C1 segment of cervical spinal cord (tissue), 14 donors: ENCODE data around the gene PUM1.

Experiments used
- DNase-seq, 14 donors: peaks; one replicate each; lab custom pipeline; 2025; lab: John Stamatoyannopoulos, UW

The PUM1 gene

DNA sequence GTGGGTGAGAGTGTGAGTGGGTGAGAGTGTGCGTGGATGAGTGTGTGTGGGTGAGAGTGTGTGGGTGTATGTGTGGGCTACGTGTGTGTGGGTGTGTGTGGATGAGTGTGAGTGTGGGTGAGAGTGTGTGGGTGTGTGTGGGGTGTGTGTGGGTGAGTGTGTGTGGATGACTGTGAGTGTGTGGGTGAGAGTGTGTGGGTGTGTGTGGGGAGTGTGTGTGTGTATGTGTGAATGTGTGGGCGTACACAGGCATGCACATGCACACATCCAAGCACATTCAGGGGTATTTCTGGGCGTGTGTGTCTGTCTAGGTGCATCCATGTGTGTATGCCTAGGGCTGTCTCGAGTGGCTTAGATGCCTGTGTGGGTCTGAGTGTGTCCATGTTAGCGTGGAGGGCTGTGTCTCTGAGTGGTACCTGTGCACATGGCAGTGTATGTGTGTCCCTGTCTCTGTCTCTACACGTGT lies 171.0 kb downstream of the PUM1 start:
- no peak for DNase-seq

DNA sequence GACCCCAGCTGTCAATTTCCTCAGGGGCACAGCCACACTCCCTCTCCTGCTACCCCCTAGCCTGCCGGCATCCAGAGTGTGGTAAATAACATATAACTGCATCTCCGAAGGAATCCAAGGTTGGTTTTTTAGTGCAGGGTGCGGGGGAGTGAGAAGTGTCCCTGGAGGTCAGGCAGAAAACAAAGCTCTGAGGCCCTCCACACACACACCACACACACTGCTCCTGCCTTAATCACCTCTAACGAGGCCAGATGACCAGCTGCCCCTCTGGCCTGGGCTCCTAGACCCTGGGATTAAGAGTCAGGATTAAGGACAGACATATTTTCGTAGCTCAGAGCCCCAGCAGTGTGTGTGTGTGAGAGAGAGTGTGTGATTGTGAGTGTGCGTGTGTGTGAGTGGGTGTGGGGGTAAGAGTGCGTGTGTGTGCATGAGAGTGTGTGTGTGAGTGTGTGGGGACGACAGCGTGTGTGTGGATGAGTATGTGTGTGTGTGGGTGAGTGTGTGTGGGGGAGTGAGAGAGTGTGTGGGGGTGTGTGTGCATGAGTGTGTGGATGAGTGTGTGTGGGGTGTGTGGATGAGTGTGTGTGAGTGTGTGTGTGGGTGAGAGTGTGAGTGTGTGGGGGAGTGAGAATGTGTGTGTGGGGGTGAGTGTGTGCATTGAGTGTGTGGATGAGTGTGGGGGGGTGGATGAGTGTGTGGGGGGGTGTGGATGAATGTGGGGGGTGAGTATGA lies 171.6 kb downstream of the PUM1 start:
- DNase-seq, result no peak

DNA sequence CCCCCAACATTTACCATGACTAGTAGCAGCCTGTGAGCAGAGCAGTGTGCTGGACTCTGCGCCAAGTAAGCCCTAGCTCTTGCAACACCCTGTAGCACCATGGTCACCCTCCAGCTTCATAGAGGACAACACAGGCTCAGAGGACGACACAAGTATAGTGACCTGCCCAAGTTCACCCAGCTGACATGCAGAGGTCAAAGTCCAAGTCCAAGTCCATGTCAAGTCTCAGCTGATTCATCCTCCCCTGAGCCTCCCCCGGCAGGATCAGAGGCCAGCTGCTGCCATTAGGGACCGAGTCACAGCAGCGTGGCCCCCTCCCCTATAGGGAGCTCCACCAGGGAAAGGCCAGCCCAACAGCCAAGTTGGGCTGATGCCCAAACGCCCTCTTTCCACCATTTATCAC lies 172.8 kb downstream of the PUM1 start:
- no peak for DNase-seq

DNA sequence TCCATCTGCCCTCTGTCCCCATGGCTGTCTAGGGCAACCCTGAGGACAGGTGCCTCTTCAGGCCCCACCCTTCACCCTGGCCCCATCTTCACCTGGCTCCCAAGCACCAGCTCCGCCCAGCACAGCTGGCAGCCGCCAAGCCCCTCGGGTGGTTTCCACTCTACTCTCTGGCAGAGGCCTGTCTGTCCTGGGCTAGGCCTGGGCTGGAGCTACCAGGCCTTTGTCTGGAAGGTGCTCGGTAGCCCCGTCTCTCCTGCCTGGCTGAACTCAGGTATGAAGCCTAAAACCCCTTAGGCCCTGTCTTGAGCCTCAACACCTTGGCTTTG lies 174.3 kb downstream of the PUM1 start:
- no peak for DNase-seq

DNA sequence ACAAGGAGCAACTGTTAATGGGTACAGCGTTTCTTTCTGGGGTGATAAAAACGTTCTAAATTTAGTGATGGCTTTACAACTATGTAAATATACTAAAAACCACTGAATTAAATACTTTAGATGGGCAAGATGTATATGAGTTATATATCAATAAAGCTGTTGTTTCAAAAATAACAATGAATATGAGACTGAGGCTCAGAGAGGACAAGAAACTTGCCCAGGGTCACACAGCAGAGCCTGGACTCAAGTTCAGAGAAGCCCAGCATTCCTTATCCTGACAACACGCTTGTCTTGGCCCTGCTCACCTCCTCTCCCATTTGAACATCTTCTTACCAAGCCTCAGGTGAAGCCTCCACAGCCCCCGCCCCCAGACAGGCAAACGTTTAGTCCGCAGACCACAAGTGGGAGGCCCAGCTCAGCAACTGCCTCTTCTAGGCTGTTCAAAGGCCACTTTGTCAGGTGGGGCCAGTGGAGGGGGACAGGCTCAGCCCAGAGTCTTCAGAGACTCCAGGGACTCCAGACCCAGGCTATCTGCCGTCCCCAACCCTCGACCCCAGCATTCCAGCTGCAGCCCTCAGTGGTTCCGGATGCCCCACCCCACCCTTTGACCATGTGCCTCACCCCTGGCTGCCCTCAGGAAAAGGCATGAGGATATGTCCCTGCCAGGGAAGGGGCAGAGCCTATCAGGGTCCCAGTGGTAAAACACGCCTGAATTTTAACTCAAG lies 174.9 kb downstream of the PUM1 start:
- no peak for DNase-seq

DNA sequence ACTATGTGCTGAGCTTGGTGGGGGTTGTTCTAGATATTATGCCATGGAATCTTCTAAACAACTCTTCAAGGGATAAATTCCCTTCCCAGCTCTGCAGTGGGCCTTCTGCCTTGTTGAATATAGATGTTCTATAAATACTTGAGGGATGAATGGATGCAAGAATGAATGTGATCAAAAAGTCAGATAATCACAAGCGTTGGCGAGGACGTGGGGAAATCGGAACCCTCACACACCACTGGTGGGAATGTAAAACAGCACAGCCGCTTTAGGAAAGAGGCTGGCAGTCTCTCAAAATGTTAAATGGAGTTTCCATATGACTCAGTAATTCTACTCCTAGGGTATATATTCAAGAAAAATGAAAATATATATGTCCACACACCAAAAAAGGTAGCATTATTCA lies 176.0 kb downstream of the PUM1 start:
- no peak for DNase-seq

DNA sequence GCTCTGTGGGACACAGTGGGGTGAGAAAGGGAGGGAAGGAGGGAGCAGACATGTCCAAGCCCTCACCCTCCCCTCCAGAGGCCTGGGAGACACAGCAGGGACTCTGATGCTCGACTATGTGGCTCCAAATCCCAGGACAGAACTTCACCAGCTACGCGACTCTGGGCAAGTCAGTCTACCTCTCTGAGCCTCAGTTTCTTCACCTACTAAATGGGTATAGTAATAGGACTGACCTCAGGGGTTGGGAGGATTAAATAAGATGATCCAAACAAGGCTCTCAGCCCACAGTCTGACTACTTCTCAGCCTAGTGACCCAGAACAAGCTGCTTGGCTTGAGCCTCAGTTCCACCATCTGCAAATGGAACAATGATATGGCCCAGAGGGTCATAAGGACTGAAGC lies 176.5 kb downstream of the PUM1 start:
- no peak for DNase-seq

DNA sequence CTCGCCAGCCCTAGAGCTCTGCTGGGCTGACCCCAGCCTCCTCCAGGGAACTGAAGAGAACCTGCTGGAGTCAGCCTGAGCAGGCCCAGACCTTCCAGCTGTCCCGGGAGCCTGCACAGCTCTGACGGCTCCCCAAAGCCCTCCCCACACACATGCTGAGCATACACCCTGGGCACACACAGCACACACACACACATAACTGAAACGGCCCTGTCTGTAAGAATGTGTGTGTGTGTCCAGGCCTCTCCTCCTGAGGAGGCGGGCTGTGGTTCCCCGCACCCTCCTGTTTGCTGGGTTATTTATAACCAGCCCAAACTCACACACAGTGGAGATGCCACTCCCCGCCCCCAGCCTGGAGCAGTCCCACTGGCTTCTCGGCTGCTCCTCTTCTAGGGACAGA lies 177.1 kb downstream of the PUM1 start:
- DNase-seq, result peak in 5 of 14 donors; percentile 16 to 40 (median 36)

DNA sequence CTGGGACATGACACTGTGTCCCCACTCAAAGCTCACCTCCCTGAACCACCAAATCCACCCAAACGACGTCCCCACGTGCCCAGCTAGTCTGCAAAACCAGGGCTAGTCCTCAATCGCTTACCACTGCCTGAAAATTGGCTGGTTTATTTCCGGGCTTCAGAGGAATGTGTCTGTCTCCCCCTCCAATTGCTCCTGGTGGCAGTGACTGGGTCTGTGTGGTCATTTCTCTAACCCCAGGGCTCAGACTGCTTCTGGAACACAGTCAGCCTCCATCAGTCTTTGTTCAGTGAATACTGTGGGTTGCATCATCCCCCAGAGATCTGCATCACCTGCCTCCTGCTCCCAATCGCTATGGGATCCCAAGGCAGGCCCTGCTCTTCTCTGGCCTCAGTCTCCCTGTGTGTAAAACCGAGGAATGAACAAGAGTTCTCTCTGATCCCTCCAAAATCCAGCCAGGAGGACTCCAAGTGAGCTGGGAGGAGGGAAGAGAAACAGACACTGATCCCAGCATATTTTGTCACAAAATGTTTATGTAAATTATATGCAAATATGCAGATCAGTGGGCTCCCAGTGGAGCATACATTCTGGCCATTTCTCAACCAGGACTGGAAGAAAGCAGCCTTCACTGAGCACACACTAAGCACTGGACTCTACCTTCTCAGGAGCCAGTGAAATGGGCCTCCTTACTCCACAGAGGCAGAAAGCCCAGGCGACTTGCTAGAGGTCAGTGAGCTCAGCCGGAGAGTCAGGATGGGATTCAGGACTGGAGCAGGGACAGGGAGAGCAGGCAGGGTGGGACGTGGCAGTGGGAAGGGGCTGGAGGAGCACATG lies 177.8 kb downstream of the PUM1 start:
- DNase-seq, result peak in 1 of 14 donors; percentile 27

DNA sequence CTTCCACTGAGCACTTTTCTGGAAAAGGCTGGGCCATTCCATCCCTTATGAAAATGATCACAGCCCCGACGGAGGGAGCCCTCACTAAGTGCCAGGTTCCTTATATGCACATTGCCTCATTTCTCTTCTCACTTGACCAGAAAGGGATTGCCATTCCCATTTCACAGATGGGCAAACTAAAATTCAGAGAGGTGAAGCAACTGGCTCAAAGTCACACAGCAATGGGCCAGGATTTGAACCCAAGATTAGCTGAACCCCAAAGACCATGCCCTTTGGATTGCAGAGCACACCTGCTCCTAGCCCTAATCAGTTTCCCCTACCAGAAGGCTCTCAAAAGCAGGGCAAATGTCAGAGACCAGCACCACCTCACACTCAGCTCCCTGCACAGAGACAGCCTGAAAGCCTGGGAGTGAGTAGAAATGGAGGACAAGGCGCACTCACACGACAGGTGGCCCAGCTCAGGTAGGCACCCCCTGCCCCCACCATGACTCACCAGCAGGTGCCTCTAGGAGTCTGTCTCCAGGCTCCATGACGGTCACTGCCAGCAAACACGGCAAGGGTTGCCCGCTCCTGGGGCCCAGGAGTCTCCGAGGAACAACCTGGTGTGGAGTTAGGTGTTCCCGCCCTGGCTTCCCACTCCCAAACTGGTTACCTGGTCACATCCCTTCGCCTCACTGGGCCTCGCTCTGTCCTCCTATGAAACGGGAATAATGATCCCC lies 178.6 kb downstream of the PUM1 start:
- DNase-seq, result no peak

DNA sequence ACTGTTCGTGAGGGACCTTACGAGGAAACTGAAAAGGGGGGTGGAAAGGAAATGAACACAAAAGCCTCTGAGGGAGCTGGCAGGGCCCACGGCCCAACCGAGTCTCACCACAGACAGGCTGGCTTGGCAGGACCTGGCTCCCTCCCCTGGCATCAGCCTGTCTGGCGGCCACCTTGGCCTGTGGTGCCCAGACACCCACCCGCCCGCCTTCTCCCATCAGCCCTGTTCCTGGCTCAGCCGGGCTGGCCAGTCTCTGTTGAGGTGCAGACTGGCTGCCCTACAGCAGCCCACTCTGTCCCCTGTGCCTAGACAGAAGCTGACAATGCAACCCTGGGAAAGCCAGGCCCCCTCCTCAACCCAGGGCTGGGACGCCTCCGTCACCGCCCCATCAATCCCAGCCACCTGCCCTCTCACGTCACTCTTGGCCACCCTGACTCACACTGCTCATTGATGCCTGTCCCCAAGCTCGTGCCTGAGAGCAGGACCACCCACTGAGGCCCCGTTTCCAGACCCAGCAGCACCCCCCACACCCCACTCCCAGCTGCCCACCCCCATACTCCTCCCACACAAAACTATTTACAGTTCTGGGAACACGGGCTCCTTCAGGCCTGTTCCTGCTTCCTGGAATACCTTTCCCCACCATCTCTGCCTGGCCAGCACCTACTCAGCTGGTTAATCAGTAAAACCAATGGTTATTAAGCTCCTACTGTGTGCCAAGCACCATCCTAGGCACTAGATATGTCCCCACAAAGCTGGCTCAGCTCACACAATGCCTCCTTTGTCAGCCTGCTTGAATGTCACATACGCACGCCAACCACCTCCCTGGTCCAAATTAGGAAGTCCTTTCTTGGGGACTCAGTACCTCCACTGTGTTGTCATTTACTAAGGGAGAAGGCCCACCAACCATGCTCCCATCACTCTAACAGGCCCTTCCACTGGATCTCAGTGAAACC lies 179.7 kb downstream of the PUM1 start:
- DNase-seq, result peak in 9 of 14 donors; percentile 34 to 85 (median 69)

DNA sequence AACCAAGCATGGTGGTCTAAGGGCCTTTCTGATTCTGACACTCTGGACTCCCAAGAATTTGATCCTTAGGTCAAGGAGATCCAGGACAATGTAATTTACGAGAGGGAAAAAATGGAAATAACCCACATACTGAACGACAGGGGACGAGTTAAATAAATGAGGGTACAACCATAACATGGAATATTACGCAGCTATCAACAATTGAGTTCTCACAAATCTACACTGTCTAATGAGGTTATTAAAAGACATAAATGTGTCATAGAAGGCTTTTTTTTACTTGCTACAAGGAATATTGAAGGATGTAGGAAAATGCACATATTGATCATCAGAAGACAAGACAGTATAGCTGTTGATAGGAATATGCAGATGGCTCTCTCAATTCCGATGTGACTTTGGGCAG lies 180.8 kb downstream of the PUM1 start:
- no peak for DNase-seq

DNA sequence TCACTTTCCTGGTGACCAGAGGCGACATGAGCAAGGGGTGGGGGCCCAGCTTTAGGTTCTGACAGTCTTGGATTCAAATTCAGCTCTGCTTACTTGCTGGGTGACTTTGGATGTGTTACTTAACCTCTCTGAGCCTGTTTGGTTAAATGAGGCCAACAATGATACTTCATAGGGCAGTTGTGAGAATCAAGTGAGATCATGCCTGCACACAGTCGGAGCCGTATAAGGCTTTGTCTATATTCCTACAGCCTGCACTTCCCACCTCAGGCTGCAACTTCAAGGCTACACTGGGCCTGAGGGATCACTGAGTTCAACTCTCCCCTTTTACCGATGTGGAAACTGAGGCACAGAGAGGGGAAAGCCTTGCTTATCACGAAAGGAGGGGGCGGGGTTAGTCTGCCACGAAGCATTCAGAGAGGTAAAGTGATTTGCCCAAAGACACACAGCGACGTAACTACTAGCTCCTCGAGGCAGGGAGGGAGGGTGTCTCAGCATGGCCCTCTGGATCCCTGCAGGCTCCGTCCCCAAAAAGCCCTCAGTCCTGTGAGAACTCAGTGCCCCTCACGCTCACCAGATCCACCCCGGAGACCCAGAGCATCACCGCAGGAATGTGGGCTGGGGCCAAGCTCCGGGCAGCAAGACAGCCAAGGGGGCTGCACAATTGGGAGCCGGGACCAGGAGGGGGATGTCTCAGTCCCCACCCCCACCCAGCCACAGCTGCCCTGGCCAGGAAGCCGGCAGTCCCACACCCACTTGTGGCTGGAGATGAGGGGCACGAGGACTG lies 181.9 kb downstream of the PUM1 start:
- peak in 10 of 14 donors; percentile 28 to 83 (median 49) for DNase-seq

DNA sequence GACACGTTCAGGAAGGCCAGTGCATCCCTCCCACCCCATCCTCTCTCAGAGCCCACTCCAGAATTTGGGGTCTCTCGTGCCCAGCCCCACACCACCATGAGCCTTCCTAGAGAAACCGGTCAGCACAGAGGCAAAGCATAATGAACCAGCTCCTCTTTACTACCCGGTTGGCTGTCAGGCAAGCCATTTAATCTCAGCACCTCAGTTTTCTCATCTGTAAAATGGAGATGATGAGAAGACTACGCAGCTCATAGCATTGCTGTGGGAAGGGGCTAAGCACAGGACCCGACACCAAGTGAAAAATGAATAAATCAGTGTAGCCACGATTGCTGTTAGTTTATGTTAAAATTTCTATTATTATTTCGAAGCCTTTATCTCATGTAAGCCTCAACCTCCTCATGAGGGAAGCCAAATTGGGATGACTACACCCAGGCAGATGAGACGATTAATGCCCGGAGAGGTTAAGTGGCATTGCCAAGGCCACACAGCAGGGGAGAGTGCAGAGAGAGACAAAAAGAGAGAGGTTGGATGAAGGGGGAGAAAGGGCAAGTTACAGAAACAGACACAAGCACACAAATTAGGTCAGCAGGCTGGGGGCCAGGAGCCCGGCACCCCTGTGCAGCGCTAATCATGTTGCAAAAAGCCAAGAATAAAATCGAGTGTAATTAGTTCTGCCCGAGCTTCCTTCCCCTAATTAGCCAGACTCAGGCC lies 182.7 kb downstream of the PUM1 start:
- peak in 6 of 14 donors; percentile 13 to 48 (median 23) for DNase-seq
